Activated naive CD8-positive, alpha-beta T cell treated with anti-CD3 and anti-CD28 coated beads, Interleukin-2, amount 10 ng/mL, durations not matched to agents 7 days and 5 days (primary cell): ENCODE measurements around the gene PLPPR1. TPM values are rescaled to one million over a fixed set of nuclear protein-coding genes. Genes with fewer than 3 reads are reported as not detected.

Experiments
- ATAC-seq: fragments of 150-1000 bp; cut with Tn5 transposase; one replicate; pipeline ENCODE4 v1.10.0; 2021; ENCODE audit warnings: low read depth, moderate library complexity
- POLR2A ChIA-PET: fragments of 350-600 bp; sonication (Branson Sonifier 250); formaldehyde crosslinking; loops from one replicate; lab custom pipeline; 2021; ENCODE audit warnings: antibody characterized with exemption; lab: Charles Lee
- DNase-seq: peaks from one replicate; pipeline ENCODE4 v3.0.0; 2021
- H3K27ac Mint-ChIP-seq: one replicate; pipeline ENCODE4 v1.8.0; 2022; ENCODE audit warnings: mild to moderate bottlenecking, mixed read lengths
- H3K27me3 Mint-ChIP-seq: one replicate; pipeline ENCODE4 v1.8.0; 2022; ENCODE audit warnings: mild to moderate bottlenecking, moderate library complexity, mixed read lengths
- H3K36me3 Mint-ChIP-seq: one replicate; pipeline ENCODE4 v1.8.0; 2021; ENCODE audit warnings: mild to moderate bottlenecking, mixed read lengths
- H3K4me1 Mint-ChIP-seq: one replicate; pipeline ENCODE4 v1.8.0; 2021; ENCODE audit warnings: mixed read lengths
- H3K4me3 Mint-ChIP-seq: one replicate; pipeline ENCODE4 v1.8.0; 2022; ENCODE audit warnings: mild to moderate bottlenecking, moderate library complexity, mixed read lengths
- H3K9me3 Mint-ChIP-seq: one replicate; pipeline ENCODE4 v1.8.0; 2021; ENCODE audit warnings: mixed read lengths
- total RNA-seq, 2 experiments: library from RNA; stranded (reverse); gene quantifications; one replicate each; pipeline ENCODE4 v1.2.3, GENCODE V29; 2021

PLPPR1 gene
- total RNA-seq, 2 experiments from 2014 or later = not detected

DNA sequence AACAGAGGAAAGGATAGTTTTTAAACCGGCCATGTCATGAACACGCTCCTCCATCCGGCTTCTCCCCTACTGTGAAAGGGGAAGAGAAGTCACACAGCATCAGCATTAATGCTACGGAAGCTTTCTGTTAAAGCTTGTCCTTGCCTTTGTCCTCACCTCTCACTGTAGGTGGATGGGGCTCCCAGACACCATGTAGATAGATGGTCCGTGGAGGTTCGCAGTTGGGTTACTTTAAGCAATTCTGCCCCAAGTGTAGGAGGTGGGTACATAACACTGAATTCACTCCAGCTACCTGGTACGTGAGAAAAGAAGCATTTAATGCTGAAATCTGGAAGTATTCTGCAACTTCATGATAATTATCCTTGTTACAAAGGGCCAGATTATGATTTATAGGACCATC is 190.5 kb downstream of the PLPPR1 start:
- no peak for ATAC-seq
- POLR2A ChIA-PET = no interaction called here
- H3K27ac Mint-ChIP-seq = no peak overlapping the region
- no peaks in the 10 kb centered on the region for H3K27me3 Mint-ChIP-seq
- no peak for DNase-seq
- H3K9me3 Mint-ChIP-seq = no peaks in the 10 kb centered on the region
- H3K4me1 Mint-ChIP-seq = no peaks in the 10 kb centered on the region
- no peak overlapping the region for H3K4me3 Mint-ChIP-seq
- H3K36me3 Mint-ChIP-seq = no peaks in the 10 kb centered on the region

DNA sequence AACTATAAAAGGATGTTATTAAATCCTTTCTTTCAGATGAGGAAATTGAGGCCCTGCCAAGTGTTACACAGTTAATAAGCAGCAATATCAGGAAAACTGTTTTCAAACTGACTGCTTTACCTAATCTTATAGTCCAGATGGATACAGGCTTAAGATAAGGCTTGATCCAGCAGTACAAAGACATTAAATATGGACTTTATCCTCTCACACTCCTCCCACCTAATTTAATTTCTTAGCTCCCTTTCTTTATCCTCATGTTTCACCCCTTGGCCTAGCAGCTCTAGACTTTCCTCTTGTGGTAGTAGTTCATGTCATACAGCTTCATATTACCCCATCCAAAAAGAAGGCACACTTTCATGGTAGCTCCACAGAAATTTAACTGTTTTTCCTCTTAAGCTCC is 191.8 kb downstream of the PLPPR1 start:
- POLR2A ChIA-PET = no interaction called here
- DNase-seq = no peak
- no peaks in the 10 kb centered on the region for H3K36me3 Mint-ChIP-seq
- no peaks in the 10 kb centered on the region for H3K9me3 Mint-ChIP-seq
- ATAC-seq = no peak
- H3K4me1 Mint-ChIP-seq = no peaks in the 10 kb centered on the region
- H3K27ac Mint-ChIP-seq = no peak overlapping the region
- H3K27me3 Mint-ChIP-seq = no peaks in the 10 kb centered on the region
- no peak overlapping the region for H3K4me3 Mint-ChIP-seq

- H3K27ac Mint-ChIP-seq = no peak overlapping the region
- no peaks in the 10 kb centered on the region for H3K9me3 Mint-ChIP-seq
- POLR2A ChIA-PET = no interaction called here
- H3K36me3 Mint-ChIP-seq = no peaks in the 10 kb centered on the region
- no peaks in the 10 kb centered on the region for H3K27me3 Mint-ChIP-seq
- ATAC-seq (no peak), DNase-seq (no peak)
- no peaks in the 10 kb centered on the region for H3K4me1 Mint-ChIP-seq
- H3K4me3 Mint-ChIP-seq = no peak overlapping the region
Measured at GRCh38 chr9:101225271-101225670, 196.7 kb downstream of the PLPPR1 start.

DNA sequence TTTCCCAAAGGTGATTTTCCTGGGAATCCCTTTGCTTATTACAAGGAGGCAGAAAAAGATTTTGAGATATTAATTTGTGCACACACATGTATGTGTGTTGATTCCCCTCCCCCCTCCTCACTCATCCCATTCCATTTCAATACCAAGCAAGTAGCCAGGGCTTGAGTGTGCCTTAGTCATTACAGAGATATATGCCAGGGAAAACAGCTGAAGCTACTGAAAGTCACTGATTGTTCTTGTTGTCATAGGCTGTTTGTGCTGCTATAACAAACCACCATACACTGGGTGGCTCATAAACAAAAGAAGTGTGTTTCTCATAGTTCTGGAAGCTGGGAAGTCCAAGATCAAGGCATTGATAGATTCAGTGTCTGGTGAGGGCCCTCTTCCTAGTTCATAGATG is 197.6 kb downstream of the PLPPR1 start:
- H3K27ac Mint-ChIP-seq = no peak overlapping the region
- DNase-seq (no peak), ATAC-seq (no peak)
- no peaks in the 10 kb centered on the region for H3K9me3 Mint-ChIP-seq
- POLR2A ChIA-PET = no interaction called here
- H3K36me3 Mint-ChIP-seq = no peaks in the 10 kb centered on the region
- no peaks in the 10 kb centered on the region for H3K27me3 Mint-ChIP-seq
- no peaks in the 10 kb centered on the region for H3K4me1 Mint-ChIP-seq
- no peak overlapping the region for H3K4me3 Mint-ChIP-seq

DNA sequence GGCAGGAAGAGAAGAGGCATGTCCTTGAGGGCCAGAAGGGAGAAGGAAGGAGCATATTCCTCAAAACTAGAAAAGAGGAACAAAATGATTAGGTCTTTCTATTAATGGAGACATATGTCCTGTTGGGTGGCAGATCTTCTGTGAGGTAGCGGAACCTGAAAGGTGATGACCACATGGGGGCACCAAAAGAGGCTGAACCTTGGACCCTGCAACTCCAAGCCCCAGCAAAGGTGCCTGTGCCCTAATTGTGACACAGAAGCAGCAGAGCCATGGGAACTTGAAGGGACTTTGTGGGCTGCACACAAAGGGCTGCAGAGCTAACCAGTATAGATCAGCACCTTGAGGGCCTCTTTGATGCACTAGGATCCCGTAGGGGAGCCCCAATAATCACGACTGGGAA is 198.3 kb downstream of the PLPPR1 start:
- no peak for DNase-seq
- POLR2A ChIA-PET = no interaction called here
- Mint-ChIP-seq H3K36me3 (no peaks in the 10 kb centered on the region), H3K4me3 (no peak overlapping the region), H3K27me3 (no peaks in the 10 kb centered on the region), H3K4me1 (no peaks in the 10 kb centered on the region), H3K9me3 (no peaks in the 10 kb centered on the region), H3K27ac (no peak overlapping the region)
- ATAC-seq = no peak

DNA sequence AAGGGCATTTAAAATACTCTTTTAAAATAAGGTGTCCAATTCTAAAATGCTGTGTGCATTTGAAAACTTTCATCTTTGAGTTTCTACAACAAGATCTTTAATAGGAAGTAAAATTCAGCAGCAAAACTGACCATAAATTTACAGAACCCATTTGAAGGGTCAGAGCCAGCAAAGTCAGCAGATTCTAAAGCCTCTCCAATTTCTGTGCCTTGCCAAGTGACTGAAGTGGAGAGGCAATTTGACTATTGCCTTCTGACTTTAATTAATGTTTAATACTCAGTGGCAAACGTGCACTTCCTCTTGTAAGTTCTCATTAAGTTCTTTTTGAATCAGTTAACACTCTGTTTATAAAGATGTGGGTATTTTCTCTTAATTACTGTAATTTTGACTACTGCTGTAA is 201.1 kb downstream of the PLPPR1 start:
- Mint-ChIP-seq H3K4me1 (no peaks in the 10 kb centered on the region), H3K27me3 (no peaks in the 10 kb centered on the region)

GRCh38 chr9:101232405-101232977 is 204.0 kb downstream of the PLPPR1 start:
- POLR2A ChIA-PET = no interaction called here
- Mint-ChIP-seq H3K9me3 (no peaks in the 10 kb centered on the region), H3K4me1 (no peaks in the 10 kb centered on the region), H3K36me3 (no peaks in the 10 kb centered on the region), H3K27me3 (no peaks in the 10 kb centered on the region), H3K27ac (no peak overlapping the region), H3K4me3 (no peak overlapping the region)
- ATAC-seq (no peak), DNase-seq (no peak)

More for the DNA sequence above, 201.1 kb downstream of the PLPPR1 start:
- no peaks in the 10 kb centered on the region for H3K9me3 Mint-ChIP-seq
- POLR2A ChIA-PET = no interaction called here
- H3K27ac Mint-ChIP-seq = no peak overlapping the region
- H3K4me3 Mint-ChIP-seq = no peak overlapping the region
- ATAC-seq (no peak), DNase-seq (no peak)
- no peaks in the 10 kb centered on the region for H3K36me3 Mint-ChIP-seq

- POLR2A ChIA-PET = no interaction called here
Measured at GRCh38 chr9:101235105-101235866, 206.8 kb downstream of the PLPPR1 start.

DNA sequence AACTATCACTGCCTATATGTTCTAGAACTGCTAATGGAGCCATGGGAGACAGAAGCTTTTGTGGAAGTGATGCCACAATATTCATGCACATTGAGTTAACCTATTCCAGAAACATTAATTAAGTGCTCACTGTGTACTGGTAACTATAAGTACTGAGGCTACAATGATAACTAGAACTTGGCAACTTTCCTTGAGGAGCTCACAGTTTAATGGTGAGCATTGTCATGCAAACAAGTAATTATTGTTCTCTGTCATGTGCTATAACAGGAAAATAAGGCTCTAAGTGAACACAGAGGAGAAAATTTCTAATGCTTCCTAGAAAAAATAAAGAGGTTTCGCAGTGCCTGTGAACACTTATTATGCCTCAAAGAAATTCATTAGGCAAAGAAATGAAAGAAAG is 214.1 kb downstream of the PLPPR1 start:
- POLR2A ChIA-PET = no interaction called here
- Mint-ChIP-seq H3K27me3 (no peaks in the 10 kb centered on the region), H3K27ac (no peak overlapping the region), H3K36me3 (no peaks in the 10 kb centered on the region), H3K4me1 (no peaks in the 10 kb centered on the region), H3K4me3 (no peak overlapping the region), H3K9me3 (no peaks in the 10 kb centered on the region)
- DNase-seq = no peak
- ATAC-seq = no peak

More at GRCh38 chr9:101235105-101235866, 206.8 kb downstream of the PLPPR1 start:
- no peaks in the 10 kb centered on the region for H3K9me3 Mint-ChIP-seq
- H3K27ac Mint-ChIP-seq = no peak overlapping the region
- H3K4me3 Mint-ChIP-seq = no peak overlapping the region
- no peaks in the 10 kb centered on the region for H3K4me1 Mint-ChIP-seq
- DNase-seq (no peak), ATAC-seq (no peak)
- H3K36me3 Mint-ChIP-seq = no peaks in the 10 kb centered on the region
- no peaks in the 10 kb centered on the region for H3K27me3 Mint-ChIP-seq

DNA sequence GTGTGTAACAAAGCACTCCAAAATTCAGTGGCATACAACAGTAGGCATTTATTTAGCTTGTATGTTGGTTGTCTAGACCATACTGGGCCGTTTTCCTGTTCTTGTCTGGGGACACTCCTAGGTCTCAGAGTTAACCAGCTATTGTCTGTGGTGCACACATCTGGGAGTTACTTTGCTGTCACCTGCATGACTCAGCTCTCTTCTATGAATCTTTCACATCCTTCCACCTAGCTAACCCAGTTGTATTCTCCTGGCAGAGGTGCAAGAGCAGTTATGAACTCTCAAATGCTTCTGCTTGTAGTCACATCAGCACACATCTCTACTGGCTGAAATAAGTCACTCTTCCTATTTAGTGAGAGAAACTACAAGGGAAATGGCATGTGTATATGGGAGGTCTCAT is 218.2 kb downstream of the PLPPR1 start:
- Mint-ChIP-seq H3K9me3 (no peaks in the 10 kb centered on the region), H3K4me1 (no peaks in the 10 kb centered on the region), H3K36me3 (no peaks in the 10 kb centered on the region), H3K27ac (no peak overlapping the region), H3K27me3 (no peaks in the 10 kb centered on the region), H3K4me3 (no peak overlapping the region)
- DNase-seq = no peak
- ATAC-seq = no peak
- POLR2A ChIA-PET = no interaction called here

DNA sequence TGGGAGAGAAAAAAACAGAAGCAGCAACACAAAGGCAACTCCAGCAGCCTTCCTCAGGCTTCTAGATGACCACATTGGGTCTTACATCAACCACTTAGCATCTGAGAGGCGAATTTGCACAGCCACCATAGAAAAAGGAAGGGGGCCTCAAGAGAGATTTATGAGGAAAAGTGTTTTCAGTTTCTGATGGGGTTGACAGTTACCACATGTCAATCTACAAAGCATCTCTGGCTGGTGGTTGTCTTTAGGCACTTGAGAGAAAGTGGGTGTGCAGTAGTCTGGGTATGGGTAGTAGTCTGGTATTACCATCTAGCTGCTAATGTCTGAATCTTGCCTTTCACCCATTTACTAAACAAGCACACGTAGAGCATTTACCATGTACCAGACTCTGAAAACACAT is 218.8 kb downstream of the PLPPR1 start:
- ATAC-seq (no peak), DNase-seq (no peak)
- POLR2A ChIA-PET = no interaction called here
- H3K27me3 Mint-ChIP-seq = no peaks in the 10 kb centered on the region
- H3K4me3 Mint-ChIP-seq = no peak overlapping the region
- no peak overlapping the region for H3K27ac Mint-ChIP-seq
- H3K4me1 Mint-ChIP-seq = no peaks in the 10 kb centered on the region
- H3K36me3 Mint-ChIP-seq = no peaks in the 10 kb centered on the region
- no peaks in the 10 kb centered on the region for H3K9me3 Mint-ChIP-seq

- no peaks in the 10 kb centered on the region for H3K36me3 Mint-ChIP-seq
- POLR2A ChIA-PET = no interaction called here
- no peaks in the 10 kb centered on the region for H3K9me3 Mint-ChIP-seq
- no peak overlapping the region for H3K27ac Mint-ChIP-seq
- H3K27me3 Mint-ChIP-seq = peaks cover 2% of the 10 kb centered on the region
- no peaks in the 10 kb centered on the region for H3K4me1 Mint-ChIP-seq
- DNase-seq (no peak), ATAC-seq (no peak)
- H3K4me3 Mint-ChIP-seq = no peak overlapping the region
Measured at GRCh38 chr9:101254733-101255433, 226.4 kb downstream of the PLPPR1 start.

GRCh38 chr9:101264727-101265126 is 236.2 kb downstream of the PLPPR1 start:
- H3K36me3 Mint-ChIP-seq = no peaks in the 10 kb centered on the region
- H3K27me3 Mint-ChIP-seq = peaks cover 6% of the 10 kb centered on the region
- no peak overlapping the region for H3K4me3 Mint-ChIP-seq
- ATAC-seq (no peak), DNase-seq (no peak)
- no peak overlapping the region for H3K27ac Mint-ChIP-seq
- POLR2A ChIA-PET = no interaction called here
- H3K9me3 Mint-ChIP-seq = no peaks in the 10 kb centered on the region
- H3K4me1 Mint-ChIP-seq = no peaks in the 10 kb centered on the region

DNA sequence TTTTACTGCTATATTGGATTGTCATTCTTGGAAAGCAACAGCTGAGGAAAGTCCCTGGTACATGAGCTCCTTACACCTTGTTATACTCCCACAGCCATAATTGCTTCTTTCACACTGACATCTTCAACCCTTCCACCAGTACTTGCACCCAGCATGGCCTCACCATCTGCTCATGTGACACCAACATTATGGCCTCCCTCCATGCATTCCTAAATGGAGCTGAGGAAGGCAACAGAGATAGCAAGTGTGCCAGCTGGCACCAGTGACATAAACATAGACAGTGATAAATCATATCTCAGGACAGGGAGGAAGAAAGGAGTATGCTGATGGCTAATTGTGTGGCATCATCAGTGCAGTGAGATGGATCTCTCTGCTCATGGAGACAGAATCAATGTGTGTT is 236.7 kb downstream of the PLPPR1 start:
- POLR2A ChIA-PET = no interaction called here
- no peak for ATAC-seq
- Mint-ChIP-seq H3K36me3 (no peaks in the 10 kb centered on the region), H3K4me1 (no peaks in the 10 kb centered on the region), H3K27ac (no peak overlapping the region), H3K27me3 (peaks cover 6% of the 10 kb centered on the region), H3K9me3 (no peaks in the 10 kb centered on the region), H3K4me3 (no peak overlapping the region)
- no peak for DNase-seq
